HG02884 (cell line): ENCODE data around the gene KIAA1755.
"Not testable (repeated sequence)": the region's sequence is repeated elsewhere in the genome, so short reads cannot be mapped to it uniquely, and the experiment has no call there.

Experiments
- ATAC-seq: cut with Tn5 transposase; IDR thresholded peaks from one replicate; pipeline ENCODE4 v1.9.1; 2021; ENCODE audit warnings: mild to moderate bottlenecking, moderate library complexity; ENCODE audit not compliant: unreplicated experiment

Gene KIAA1755

DNA sequence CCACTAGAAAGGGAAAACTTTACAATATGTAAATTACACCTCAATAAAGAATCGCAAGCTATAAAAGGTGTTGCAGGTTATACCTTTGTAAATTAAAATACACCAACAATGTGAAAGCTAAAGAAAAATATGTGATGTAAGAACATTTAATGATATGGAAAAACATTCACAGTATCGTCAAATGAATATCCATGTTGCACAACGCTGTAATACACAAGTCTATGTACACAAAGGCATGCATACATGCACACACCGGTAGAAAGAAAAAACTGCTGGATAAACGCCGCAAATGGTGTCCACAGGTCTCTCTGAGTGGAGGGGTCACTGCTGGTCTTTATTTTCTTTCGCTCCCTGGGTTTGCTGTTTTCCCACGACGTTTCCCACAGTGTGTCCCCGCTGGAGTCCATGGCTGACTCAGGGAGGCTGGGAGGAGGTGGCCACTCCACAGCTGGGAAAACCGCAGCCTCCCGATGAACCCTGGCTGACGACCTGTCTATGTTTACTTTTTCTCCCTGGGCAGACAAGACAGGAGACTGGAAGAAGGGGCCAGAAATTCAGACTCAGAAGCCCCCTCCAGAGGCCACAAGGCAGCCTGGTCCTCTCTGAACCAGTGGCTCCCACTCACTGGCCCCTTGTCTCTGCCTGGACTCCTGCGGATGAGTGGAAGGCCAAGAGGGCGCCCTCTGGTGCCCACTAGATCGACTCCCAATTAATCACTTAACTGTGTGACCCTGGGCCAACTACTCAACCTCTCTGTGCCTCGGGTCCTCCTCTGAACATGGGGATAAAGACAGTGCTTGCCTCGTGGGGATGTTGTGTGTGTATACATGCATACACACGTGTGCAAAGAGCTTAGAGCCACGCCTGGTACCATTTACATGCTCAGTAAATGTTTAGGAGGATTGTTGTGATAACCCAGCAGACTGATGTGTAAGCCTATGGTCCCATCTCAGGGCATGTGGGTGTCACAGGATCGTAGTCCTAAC lies 30.6 kb upstream of the KIAA1755 start:
- no peak for ATAC-seq

DNA sequence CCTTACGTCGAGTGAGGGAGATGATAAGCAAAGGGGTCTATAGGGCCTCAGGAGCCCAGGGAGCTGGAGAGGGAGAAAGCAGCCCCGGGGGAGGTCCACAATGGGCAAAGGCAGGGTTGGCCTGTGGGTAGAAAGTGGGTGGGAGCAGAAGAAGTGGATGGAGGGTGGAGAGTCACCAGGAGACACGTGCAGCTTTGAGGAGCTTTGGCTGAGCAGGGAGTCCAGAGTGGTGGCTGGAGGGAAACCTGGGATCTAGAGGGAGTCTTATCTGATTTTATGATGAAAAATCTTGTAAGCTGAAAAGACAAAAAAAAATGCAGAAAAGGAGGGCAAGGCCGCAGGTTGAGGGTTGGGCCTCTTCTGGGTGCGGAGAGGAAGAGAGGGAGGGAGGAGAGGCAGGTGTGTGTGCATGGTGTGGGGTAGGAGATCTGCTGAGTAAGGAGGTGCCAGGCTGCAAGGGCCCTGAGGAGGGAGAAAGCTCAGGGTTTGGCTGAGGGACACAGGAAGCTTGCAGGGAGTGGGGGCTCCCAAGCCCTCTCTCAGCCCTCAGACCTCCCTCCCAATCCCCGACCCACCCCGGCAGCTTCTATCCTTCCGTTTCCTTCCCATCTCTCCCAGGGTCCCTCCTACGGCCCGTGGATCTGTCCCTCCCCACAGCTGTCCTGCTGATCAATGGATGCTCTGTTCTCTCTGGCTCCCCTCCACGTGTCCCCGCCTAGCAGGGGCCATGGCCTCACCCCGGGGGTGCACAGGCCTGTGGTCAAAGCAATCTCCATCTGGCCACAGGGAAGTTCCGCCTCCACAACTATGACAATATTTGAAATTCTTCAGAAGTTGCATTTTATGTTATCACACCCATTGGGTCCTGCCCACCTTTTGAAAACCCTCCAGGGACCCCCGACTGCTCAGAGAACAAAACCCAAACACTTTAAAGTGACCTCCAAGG lies 26.3 kb upstream of the KIAA1755 start:
- no peak for ATAC-seq

DNA sequence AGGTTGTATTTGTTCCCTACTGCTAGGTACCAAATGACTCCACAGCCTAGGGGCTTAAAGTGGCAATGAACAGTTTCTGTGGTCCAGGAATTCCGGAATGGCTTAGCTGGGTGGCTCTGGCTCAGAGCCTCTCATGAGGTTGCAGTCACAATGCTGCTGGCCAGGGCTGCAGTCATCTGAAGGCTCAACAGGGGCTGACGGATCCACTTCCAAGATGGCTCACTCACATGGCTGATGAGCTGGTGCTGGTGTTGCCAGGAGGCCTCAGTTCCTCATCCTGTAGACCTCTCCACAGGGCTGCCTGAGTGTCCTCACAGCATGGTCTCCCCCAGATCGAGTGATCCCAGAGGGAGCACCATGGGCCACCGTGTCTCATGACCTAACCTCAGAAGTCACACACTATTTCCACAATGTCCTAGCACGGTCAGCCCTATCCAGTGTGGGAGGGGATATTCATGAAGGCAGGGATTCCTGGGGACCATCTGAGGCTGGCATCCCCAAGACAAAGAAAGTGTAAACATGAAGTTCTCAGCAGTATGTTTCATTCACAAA lies 24.4 kb upstream of the KIAA1755 start:
- no peak for ATAC-seq

DNA sequence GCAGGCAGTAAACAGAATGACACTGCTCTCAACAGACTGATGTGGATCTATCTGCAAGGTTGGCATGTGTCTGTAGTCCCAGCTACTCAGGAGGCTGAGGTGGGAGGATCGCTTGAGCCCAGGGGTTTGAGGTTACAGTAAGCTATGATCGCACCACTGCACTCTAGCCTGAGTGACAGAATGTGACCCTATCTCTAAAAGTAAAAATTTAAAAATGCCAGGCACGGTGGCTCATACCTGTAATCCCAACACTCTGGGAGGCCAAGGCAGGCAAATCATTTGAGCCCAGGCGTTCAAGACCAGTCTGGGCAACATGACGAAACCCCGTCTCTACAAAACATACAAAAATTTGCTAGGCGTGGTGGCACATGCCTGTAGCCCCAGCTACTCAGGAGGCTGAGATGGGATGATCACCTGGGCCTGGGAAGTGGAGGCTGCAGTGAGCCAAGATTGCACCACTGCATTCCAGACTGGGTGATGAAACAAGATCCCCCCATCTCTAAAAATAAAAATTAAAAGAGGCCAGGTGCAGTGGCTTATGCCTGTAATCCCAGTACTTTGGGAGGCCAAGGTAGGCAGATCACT lies 23.6 kb upstream of the KIAA1755 start:
- ATAC-seq = not testable (repeated sequence)

DNA sequence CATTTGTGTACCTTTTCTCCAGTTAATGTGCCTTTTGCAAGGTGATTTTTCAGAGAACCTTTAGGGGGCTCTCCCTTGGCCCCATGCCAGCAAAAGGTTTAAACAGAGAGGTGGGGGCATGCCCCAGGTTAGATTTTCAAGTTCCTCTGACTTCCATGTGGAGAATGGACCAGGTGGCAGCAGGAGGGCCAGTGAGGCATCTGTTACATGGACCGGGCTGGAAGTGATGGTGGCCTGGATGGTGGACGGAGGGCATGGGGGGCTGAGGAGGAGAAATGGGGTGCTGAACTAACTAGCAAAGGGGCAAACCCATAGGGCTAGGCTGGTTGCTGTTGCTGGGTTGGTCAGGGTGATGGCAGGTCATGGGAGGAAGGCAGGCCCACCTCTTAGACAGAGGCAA lies 22.7 kb upstream of the KIAA1755 start:
- ATAC-seq = no peak

DNA sequence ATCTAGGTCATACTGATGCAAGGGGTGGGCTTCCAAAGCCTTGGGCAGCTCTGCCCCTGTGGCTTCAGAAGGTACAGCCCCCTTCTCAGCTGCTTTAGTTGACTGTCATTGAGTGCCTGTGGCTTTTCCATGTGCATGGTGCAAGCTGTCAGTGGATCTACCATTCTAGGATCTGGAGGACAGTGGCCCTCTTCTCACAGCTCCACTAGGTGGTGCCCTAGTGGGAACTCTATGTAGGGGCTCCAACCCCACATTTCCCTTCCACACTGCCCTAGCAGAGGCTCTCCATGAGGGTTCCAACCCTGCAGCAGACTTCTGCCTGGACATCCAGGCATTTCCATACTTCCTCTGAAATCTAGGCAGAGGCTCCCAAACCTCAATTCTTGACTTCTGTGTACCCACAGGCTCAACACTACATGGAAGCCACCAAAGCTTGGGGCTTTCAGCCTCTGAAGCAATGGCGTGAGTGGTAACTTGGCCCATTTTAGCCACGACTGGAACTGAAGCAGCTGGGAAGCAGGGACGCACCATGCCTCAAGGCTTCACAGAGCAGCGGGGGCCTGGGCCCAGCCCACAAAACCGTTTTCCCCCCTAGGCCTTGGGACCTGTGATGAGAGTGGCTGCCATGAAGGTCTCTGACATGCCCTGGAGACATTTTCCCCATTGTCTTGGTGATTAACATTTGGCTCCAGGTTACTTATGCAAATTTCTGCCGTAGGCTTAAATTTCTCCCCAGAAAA lies 20.8 kb upstream of the KIAA1755 start:
- not testable (repeated sequence) for ATAC-seq

DNA sequence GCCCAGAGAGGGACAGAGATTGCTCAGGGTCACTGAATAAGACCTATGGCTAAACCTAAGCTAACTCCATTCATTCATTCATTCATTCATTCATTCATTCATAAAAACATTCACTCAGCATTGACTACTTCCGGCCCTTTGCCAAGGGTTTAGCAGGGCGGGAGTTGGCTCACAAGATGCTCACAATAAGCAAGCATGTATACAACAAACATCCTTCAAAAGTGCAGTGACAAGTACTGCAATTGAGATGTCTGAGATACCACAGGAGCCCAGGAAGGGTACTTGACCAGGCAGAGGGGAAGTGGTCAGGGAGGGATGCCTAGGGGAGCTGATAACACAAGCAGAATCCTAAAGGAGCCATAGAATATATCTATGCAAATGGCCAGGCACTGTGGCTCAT lies 18.2 kb upstream of the KIAA1755 start:
- ATAC-seq = no peak

DNA sequence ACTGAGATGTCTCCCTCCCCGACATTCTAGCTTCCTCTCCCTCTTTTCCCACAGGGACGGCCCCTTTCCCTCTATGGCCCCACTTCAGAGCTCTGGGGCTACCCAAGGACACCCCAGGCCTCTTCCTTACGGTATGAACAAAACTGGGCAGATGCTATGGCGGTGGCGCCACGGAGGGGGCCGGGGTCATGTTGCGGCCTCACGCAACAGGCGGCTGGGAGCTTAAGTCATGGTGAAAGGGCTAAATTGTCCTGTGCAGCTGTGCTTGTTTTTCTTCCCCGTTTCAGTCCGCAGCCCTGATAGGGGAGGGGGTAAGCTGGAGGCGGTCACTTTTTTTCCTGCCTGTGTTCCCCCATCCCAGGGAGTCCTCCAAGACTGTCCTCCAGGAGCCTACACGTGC lies 17.6 kb upstream of the KIAA1755 start:
- ATAC-seq = no peak

DNA sequence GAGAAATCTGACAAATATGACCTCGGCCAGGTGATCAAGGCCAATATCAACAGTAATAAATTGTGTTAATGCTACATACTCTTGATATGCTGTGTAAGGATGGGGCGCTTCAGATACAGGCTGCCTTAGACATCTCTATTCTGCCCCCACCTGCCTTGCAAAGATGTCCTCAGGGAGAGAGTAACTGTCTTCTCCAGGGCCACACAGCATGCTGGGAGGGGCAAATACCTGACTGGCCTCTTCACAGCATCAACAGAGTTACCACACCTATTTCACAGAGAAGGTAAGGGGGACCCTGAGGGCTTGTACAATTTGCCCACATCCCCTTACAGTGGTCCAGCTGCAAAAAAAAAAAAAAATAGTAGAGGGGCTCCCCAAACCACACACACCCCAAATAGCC lies 17.2 kb upstream of the KIAA1755 start:
- no peak for ATAC-seq

DNA sequence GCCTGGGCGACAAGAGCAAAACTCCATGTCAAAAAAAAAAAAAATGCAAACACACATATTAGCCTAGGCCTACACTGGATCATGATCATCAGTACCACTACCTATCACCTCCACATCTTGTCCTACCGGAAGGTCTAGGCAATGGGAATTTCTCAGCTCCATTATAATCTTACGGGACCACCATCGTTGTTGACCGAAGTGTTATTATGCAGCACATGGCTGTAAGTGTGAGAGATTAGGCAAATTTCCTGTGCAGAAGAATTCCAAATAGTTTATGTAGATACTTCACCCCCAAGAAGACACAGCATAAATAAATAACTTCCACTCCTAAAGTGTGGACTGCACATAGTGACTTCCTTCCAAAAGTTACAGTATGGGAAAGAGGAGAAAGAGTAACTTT lies 16.8 kb upstream of the KIAA1755 start:
- ATAC-seq = no peak

DNA sequence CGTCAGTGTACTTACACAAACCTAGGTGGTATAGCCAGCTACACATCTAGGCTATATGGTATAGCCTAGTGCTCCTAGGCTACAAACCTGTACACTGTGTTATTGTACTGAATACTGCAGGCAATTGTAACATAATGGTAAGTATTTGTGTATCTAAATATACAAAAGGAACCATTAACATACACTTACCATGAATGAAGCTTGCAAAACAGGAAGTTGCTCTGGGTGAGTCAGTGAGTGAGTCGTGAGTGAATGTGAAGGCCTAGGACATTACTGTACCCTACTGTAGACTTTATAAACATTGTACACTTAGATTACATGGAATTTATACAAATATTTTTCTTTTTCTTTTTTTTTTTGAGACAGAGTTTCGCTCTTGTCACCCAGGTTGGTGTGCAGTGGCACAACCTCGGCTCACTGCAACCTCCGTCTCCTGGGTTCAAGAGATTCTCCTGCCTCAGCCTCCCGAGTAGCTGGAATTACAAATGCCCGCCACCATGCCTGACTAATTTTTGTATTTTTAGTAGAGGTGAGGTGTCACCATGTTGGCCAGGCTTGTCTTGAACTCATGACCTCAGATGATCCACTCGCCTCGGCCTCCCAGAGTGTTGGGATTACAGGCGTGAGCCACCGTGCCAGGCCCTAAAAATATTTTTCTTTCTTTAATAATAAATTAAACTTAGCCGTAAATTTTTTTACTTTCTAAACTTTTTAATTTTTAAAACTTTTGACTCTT lies 15.4 kb upstream of the KIAA1755 start:
- ATAC-seq = no peak

DNA sequence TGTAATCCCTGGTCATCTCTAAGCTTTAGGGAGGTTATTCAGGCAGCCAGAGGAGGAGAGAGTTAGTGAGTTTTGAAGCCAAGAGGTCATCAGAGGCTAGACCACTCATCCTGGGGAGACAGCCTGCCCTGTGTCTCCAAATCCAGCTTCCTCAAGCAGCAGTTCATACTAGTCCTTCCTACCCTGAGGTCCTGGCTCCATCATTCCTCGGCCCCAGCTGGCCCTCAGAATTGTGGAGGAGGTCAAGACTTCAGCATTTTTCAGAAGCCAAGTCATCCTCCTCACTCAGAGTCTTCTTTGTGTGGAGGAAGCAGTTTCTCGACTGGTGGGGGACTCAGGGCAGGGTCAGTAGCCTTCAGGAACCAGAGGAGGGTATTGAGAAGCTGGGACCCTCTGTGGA lies 12.4 kb upstream of the KIAA1755 start:
- ATAC-seq = no peak

DNA sequence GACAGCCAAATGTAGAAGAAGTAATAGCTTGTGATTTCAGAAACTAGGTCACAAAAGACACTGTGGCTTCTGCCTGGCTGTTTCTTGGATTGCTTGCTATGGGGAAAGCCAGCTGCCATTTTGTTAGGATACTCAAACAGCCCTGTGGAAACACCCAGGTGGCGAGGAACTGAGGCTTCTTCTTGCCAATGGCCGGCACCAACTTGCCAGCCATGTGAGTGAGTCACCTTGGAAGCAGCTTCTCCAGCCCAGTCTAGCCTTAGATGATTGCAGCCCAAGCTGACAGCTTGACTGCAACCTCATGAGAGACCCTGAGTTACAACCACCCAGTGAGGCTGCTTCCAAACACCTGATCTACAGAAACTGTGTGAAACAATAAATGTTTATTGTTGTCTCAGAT lies 11.9 kb upstream of the KIAA1755 start:
- ATAC-seq = no peak

DNA sequence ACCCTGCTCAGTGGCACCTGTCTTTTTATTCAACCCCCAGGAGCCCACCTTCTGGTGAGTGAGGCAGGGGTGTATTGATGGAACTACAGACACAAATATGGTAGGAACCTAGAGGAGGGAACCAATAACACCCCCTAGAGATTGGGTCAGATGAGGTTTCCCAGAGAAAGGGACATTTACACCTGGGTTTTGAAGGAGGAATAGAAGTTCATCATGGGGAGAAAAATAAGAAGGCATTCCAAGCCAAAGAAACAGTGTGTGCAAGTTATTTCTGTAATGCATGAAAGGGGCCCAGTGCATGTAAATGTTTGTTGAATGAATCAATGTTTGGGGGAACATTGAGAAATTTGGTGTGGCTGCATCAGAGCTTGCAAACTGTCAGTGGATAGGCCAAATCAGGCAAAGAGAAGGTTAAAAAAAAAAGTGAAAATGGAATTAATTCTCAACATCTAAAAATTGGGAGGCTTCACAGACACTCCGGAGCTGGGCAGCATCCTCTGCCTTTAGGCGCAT lies 11.1 kb upstream of the KIAA1755 start:
- ATAC-seq = no peak

DNA sequence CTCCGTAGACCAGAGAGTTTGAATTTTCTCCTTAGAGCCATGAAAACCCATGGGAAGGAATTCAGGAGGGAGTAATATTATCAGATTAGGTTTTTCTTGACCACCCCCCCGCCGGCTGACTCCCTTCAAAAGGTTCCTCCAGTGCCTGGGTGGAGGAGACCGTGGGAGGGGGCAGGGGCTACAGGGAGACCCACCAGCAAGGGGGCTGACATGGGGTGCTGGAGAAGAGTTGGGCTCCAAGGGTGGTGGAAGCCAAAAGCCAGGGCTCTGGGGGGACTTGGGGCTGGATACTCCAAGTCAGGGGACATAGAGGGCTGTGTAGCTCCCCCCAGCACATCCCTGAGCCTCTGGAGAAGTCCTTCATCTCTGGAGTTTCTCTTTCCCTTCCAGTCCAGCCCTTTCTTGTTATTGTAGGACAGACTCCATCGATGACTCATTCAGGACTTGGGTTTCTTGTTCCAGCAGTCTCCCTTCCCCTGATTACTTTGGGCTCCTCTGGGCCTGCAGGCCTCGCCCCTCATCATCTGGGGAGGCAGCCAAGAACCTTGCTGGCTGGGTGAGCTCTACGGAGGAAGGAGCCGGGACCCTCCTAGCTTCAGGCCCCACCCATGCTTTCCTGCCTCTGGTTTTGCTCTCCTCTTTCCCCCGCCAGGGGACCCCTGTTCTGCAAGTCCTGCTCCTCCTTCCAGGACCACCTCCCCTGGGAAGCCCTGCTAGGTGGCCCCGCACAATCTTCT lies 10.5 kb upstream of the KIAA1755 start:
- no peak for ATAC-seq

DNA sequence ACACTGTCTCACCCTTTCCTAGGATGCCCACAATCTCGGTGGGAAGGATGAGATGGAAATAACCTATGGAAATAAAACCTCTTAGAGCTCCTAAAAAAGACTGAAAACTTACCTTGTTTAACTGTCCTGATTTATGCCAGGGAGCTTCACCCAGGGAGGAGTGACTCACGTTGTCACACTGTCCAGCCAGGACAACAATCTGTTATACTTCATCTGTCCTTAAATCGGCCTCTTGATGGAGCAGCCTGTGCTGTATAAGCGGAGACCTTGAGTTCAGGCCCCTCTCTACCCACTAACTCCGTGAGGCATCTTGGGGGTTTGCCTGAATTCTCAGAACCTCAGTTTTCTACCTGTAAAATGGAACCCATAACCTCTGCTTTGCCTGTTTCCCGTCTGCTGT lies 9.2 kb upstream of the KIAA1755 start:
- no peak for ATAC-seq

DNA sequence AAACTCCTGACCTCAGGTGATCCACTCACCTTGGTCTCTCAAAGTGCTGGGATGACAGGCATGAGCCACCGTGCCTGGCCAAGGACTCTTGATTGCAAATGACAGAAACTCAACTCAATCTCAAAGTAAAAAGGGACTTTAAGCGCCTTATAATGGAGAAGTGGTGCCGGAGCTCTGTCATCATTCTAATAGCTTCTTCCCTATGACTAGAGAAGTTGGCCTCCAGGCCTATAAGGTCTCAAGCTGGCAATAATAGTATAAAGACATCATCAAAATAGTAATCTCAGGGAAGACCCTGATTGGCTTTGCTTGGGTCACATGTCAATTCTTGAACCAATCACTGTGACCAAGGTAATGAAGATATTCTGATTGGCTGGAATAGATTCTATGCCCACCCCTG lies 8.5 kb upstream of the KIAA1755 start:
- ATAC-seq = no peak

DNA sequence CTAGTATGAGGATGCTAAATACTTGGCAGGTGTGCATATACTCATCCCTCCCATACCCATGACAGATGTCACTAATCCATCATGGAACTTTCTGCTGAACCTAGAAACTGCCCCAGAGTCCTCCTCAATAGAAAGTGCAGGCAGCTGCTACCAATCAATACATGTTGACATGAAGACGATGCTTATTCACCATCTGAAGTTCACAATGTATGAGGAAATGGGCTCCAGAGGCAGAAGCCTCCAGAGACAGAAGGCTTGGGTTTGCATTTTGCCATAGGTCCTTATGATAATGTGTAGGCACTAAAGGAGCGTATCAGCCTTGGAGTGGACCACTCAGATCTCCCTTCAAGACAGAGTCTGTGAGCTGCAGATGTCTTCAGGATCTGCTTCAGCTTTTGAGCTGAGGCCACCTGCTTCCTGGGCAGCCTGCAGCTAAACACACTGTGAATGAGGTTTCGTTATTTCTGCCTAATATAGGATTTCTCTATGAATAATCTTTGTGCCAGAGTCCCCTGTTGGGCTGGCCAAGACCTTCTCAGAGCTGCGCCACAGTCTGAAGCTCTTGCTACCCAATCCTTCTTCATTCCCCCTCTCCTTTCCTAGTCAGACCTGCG lies 7.5 kb upstream of the KIAA1755 start:
- ATAC-seq = no peak
